ENCODE data around the gene PLEKHG4B.

- TF ChIP-seq, protein P1, sequence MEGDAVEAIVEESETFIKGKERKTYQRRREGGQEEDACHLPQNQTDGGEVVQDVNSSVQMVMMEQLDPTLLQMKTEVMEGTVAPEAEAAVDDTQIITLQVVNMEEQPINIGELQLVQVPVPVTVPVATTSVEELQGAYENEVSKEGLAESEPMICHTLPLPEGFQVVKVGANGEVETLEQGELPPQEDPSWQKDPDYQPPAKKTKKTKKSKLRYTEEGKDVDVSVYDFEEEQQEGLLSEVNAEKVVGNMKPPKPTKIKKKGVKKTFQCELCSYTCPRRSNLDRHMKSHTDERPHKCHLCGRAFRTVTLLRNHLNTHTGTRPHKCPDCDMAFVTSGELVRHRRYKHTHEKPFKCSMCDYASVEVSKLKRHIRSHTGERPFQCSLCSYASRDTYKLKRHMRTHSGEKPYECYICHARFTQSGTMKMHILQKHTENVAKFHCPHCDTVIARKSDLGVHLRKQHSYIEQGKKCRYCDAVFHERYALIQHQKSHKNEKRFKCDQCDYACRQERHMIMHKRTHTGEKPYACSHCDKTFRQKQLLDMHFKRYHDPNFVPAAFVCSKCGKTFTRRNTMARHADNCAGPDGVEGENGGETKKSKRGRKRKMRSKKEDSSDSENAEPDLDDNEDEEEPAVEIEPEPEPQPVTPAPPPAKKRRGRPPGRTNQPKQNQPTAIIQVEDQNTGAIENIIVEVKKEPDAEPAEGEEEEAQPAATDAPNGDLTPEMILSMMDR (IDR thresholded peaks at IDR 0.05; ENCODE audit: insufficient read depth, low read length, poor library complexity, severe bottlenecking) = no peak
- no peak for TF ChIP-seq EZH2phosphoT487 (conservative IDR thresholded peaks at IDR 0.05; ENCODE audit: low read length)
These were observed 70.8 kb downstream of the PLEKHG4B start for GRCh38 chr5:162565-163337.
